Large intestine (tissue), 3 donors: ENCODE data around the gene ALG14. TPM values are rescaled to one million over a fixed set of nuclear protein-coding genes. Genes with fewer than 3 reads are reported as not detected.

Source experiments
- DNase-seq, 2 donors: peaks; one replicate each; pipeline versions ENCODE4 v3.0.0 to v3.0.0-alpha.2; 2013
- H3K27ac ChIP-seq: one replicate; pipeline ENCODE4 v1.5.1; 2013; ENCODE audit warnings: low read length
- H3K27me3 ChIP-seq: 2 replicates; pipeline ENCODE4 v1.6.1; 2013; ENCODE audit warnings: low read length; ENCODE audit not compliant: control insufficient read depth, insufficient read depth
- H3K36me3 ChIP-seq: 2 replicates; pipeline ENCODE4 v1.6.1; 2013; ENCODE audit warnings: low read length; ENCODE audit not compliant: control insufficient read depth, insufficient read depth
- H3K4me1 ChIP-seq: one replicate; pipeline ENCODE4 v1.6.1; 2013; ENCODE audit warnings: low read length; ENCODE audit not compliant: control insufficient read depth, insufficient read depth
- H3K4me3 ChIP-seq: one replicate; pipeline ENCODE4 v1.5.1; 2013; ENCODE audit warnings: low read length
- H3K9me3 ChIP-seq: one replicate; pipeline ENCODE4 v1.6.1; 2013; ENCODE audit warnings: mild to moderate bottlenecking, low read depth, low read length, moderate library complexity; ENCODE audit not compliant: control insufficient read depth
- WGBS: methylation state at CpG from one replicate; pipeline ENCODE4 v1.1.5; 2013; ENCODE audit warnings: low lambda C conversion rate; ENCODE audit not compliant: insufficient coverage; 5-methylcytosine and 5-hydroxymethylcytosine counted together
- polyA plus RNA-seq: library from polyadenylated mRNA; unstranded; fragments of 120-200 nt; gene quantifications from one replicate; pipeline ENCODE4 v1.2.1, GENCODE V29; 2013

Gene ALG14
- polyA plus RNA-seq, 1 donor, result 9.0 TPM

- no peaks in the 10 kb centered on the region for H3K27me3 ChIP-seq
- no peak overlapping the region for H3K27ac ChIP-seq
- no peaks in the 10 kb centered on the region for H3K9me3 ChIP-seq
- H3K4me1 ChIP-seq, result no peaks in the 10 kb centered on the region
- no peak for DNase-seq
- no peak overlapping the region for H3K4me3 ChIP-seq
- H3K36me3 ChIP-seq, result no peaks in the 10 kb centered on the region
Measured at GRCh38 chr1:94988356-94988755, 84.4 kb downstream of the ALG14 start.

- H3K27ac ChIP-seq, result no peak overlapping the region
- no peaks in the 10 kb centered on the region for H3K4me1 ChIP-seq
- no peak overlapping the region for H3K4me3 ChIP-seq
- H3K9me3 ChIP-seq, result no peaks in the 10 kb centered on the region
- no CpG with 5 or more reads among the region's 6 CpGs for WGBS
- no peaks in the 10 kb centered on the region for H3K27me3 ChIP-seq
- DNase-seq, result no peak
- no peaks in the 10 kb centered on the region for H3K36me3 ChIP-seq
Measured at GRCh38 chr1:94986783-94987182, 86.0 kb downstream of the ALG14 start.

- no peaks in the 10 kb centered on the region for H3K9me3 ChIP-seq
- DNase-seq, result no peak
- no peak overlapping the region for H3K4me3 ChIP-seq
- no peaks in the 10 kb centered on the region for H3K27me3 ChIP-seq
- no peaks in the 10 kb centered on the region for H3K36me3 ChIP-seq
- peaks cover 15% of the 10 kb centered on the region for H3K4me1 ChIP-seq
- WGBS, result 60% methylated on average over 1 of the region's 7 CpGs
- no peak overlapping the region for H3K27ac ChIP-seq
Measured at GRCh38 chr1:94983171-94983739, 89.5 kb downstream of the ALG14 start.

GRCh38 chr1:94982398-94982797 lies 90.4 kb downstream of the ALG14 start:
- Histone ChIP-seq H3K9me3 (no peaks in the 10 kb centered on the region), H3K27me3 (no peaks in the 10 kb centered on the region), H3K27ac (no peak overlapping the region), H3K36me3 (no peaks in the 10 kb centered on the region), H3K4me3 (no peak overlapping the region), H3K4me1 (peaks cover 15% of the 10 kb centered on the region)
- no peak for DNase-seq
- no CpG with 5 or more reads among the region's 2 CpGs for WGBS

- Histone ChIP-seq H3K27me3 (no peaks in the 10 kb centered on the region), H3K4me1 (peaks cover 15% of the 10 kb centered on the region), H3K9me3 (no peaks in the 10 kb centered on the region), H3K4me3 (no peak overlapping the region), H3K36me3 (no peaks in the 10 kb centered on the region), H3K27ac (no peak overlapping the region)
- no CpG with 5 or more reads among the region's 1 CpG for WGBS
- DNase-seq, result no peak
Measured at GRCh38 chr1:94981575-94981973, 91.2 kb downstream of the ALG14 start.

- no peaks in the 10 kb centered on the region for H3K9me3 ChIP-seq
- DNase-seq, result peak; percentile 58 to 81
Measured at GRCh38 chr1:94980582-94981574, 91.9 kb downstream of the ALG14 start.

GRCh38 chr1:94979656-94980581 lies 92.8 kb downstream of the ALG14 start:
- 93% methylated on average over 3 of the region's 9 CpGs for WGBS
- Histone ChIP-seq H3K4me3 (no peak overlapping the region), H3K27me3 (no peaks in the 10 kb centered on the region), H3K4me1 (peaks cover 15% of the 10 kb centered on the region), H3K36me3 (no peaks in the 10 kb centered on the region), H3K27ac (no peak overlapping the region), H3K9me3 (no peaks in the 10 kb centered on the region)
- DNase-seq, result no peak

More at GRCh38 chr1:94980582-94981574, 91.9 kb downstream of the ALG14 start:
- WGBS, result 83% methylated on average over 1 of the region's 6 CpGs
- H3K4me3 ChIP-seq, result no peak overlapping the region
- H3K36me3 ChIP-seq, result no peaks in the 10 kb centered on the region
- no peak overlapping the region for H3K27ac ChIP-seq
- H3K4me1 ChIP-seq, result peaks cover 15% of the 10 kb centered on the region
- no peaks in the 10 kb centered on the region for H3K27me3 ChIP-seq

GRCh38 chr1:94979131-94979530 lies 93.6 kb downstream of the ALG14 start:
- Histone ChIP-seq H3K4me1 (peaks cover 15% of the 10 kb centered on the region), H3K27ac (no peak overlapping the region), H3K9me3 (no peaks in the 10 kb centered on the region), H3K27me3 (no peaks in the 10 kb centered on the region), H3K36me3 (no peaks in the 10 kb centered on the region), H3K4me3 (no peak overlapping the region)
- no CpG with 5 or more reads among the region's 5 CpGs for WGBS
- no peak for DNase-seq

- DNase-seq, result no peak
- Histone ChIP-seq H3K36me3 (no peaks in the 10 kb centered on the region), H3K27me3 (no peaks in the 10 kb centered on the region), H3K27ac (no peak overlapping the region), H3K4me1 (peaks cover 15% of the 10 kb centered on the region), H3K4me3 (no peak overlapping the region), H3K9me3 (no peaks in the 10 kb centered on the region)
- WGBS, result 92% methylated on average over 2 of the region's 2 CpGs
Measured at GRCh38 chr1:94978401-94978800, 94.3 kb downstream of the ALG14 start.

- no peak overlapping the region for H3K4me3 ChIP-seq
- no peaks in the 10 kb centered on the region for H3K27me3 ChIP-seq
- H3K27ac ChIP-seq, result no peak overlapping the region
- DNase-seq, result no peak
- WGBS, result 100% methylated on average over 2 of the region's 6 CpGs
- no peaks in the 10 kb centered on the region for H3K36me3 ChIP-seq
- peaks cover 15% of the 10 kb centered on the region for H3K4me1 ChIP-seq
- H3K9me3 ChIP-seq, result no peaks in the 10 kb centered on the region
Measured at GRCh38 chr1:94976971-94977548, 95.7 kb downstream of the ALG14 start.
